Endothelial cell of umbilical vein (primary cell): ENCODE measurements around the gene JMJD8. TPM values are rescaled to one million over a fixed set of nuclear protein-coding genes. Genes with fewer than 3 reads are reported as not detected.

Experiments used
- BruUV-seq: library from RNA; stranded (reverse); fragments of 400-500 nt; replicated peaks from 2 replicates; lab custom pipeline; 2021; lab: Mats Ljungman, UMichigan
- CTCF ChIA-PET: fragments of 300-600, 350-600 bp; sonication (Branson Sonifier 250); formaldehyde crosslinking; loops from one replicate; lab custom pipeline; 2021; ENCODE audit warnings: antibody characterized with exemption, inconsistent platforms; lab: Charles Lee
- POLR2A ChIA-PET: fragments of 300-600, 350-600 bp; sonication (Branson Sonifier 250); formaldehyde crosslinking; loops from one replicate; lab custom pipeline; 2021; ENCODE audit warnings: antibody characterized with exemption, inconsistent platforms; lab: Charles Lee
- DNase-seq: peaks from one replicate; pipeline ENCODE4 v3.0.0-alpha.2; 2011; ENCODE audit warnings: low read depth, low spot score
- FAIRE-seq: peaks from 2 replicates; lab custom pipeline; 2011; peaks lifted over from hg19 to GRCh38; lab: Jason Lieb, UNC
- H2AFZ ChIP-seq: 2 replicates; pipeline ENCODE4 v1.6.0; 2012; ENCODE audit warnings: low read depth, low read length, control low read depth, inconsistent platforms
- H3K27ac ChIP-seq: 2 replicates; pipeline ENCODE4 v1.5.1; 2011; ENCODE audit warnings: low read depth, mild to moderate bottlenecking, control low read depth, low read length, moderate library complexity; ENCODE audit not compliant: insufficient read depth
- H3K27me3 ChIP-seq, 2 experiments: 2 replicates each; pipeline versions ENCODE4 v1.6.0 to v1.6.1; 2011; ENCODE audit warnings: low read length in 2 of 2, mixed read lengths in 1 of 2; ENCODE audit not compliant: control insufficient read depth in 2 of 2, insufficient read depth in 2 of 2
- H3K36me3 ChIP-seq, 2 experiments: 2 replicates in 1 of 2; 3 replicates in 1 of 2; pipeline ENCODE4 v1.5.1; 2011; ENCODE audit warnings: low read length in 2 of 2, mild to moderate bottlenecking in 1 of 2, moderate library complexity in 1 of 2; ENCODE audit not compliant: control insufficient read depth in 2 of 2, insufficient read depth in 2 of 2; ENCODE audit errors: extremely low read depth in 1 of 2
- H3K4me1 ChIP-seq: 3 replicates; pipeline ENCODE4 v1.5.1; 2011; ENCODE audit warnings: mild to moderate bottlenecking, low read length; ENCODE audit not compliant: control insufficient read depth, insufficient read depth; ENCODE audit errors: extremely low read depth
- H3K4me2 ChIP-seq: 2 replicates; pipeline ENCODE4 v1.6.1; 2011; ENCODE audit warnings: low read length, control low read depth, mixed read lengths; ENCODE audit not compliant: insufficient read depth
- H3K4me3 ChIP-seq, 3 experiments: fragments of 200-600 bp in 1 of 3; sonication (generic), shearing (Covaris generic) in 1 of 3; replicated peaks in 1 of 3; 2 replicates each; pipeline ENCODE4 v1.5.1; 2011 to 2016; ENCODE audit warnings: control low read depth in 3 of 3, low read length in 3 of 3, mild to moderate bottlenecking in 2 of 3, inconsistent platforms in 1 of 3, low read depth in 1 of 3, moderate library complexity in 1 of 3; ENCODE audit not compliant: insufficient read depth in 1 of 3
- H3K79me2 ChIP-seq: 2 replicates; pipeline ENCODE4 v1.6.0; 2012; ENCODE audit warnings: low read length, inconsistent platforms; ENCODE audit not compliant: control insufficient read depth, insufficient read depth
- H3K9ac ChIP-seq: replicated peaks from 2 replicates; pipeline ENCODE3; 2011; ENCODE audit warnings: low read length, control low read depth; ENCODE audit not compliant: insufficient read depth; ENCODE audit errors: extremely low read depth
- H3K9me1 ChIP-seq: replicated peaks from 3 replicates; pipeline ENCODE4 v1.6.0; 2011; ENCODE audit warnings: mild to moderate bottlenecking, low read length; ENCODE audit not compliant: control insufficient read depth, insufficient read depth; ENCODE audit errors: extremely low read depth
- H3K9me3 ChIP-seq: replicated peaks from 2 replicates; pipeline ENCODE4 v1.5.1; 2012; ENCODE audit warnings: low read length, inconsistent platforms; ENCODE audit not compliant: control insufficient read depth, insufficient read depth
- H4K20me1 ChIP-seq: replicated peaks from 2 replicates; pipeline ENCODE3; 2011; ENCODE audit warnings: mild to moderate bottlenecking, low read length; ENCODE audit not compliant: control insufficient read depth, insufficient read depth; ENCODE audit errors: extremely low read depth
- CTCF ChIP-seq, 2 donors: IDR thresholded peaks; 1 replicate in 1 of 2; 2 replicates in 1 of 2; pipeline ENCODE4 v1.5.1; 2011; ENCODE audit warnings: low read length in 2 of 2, mild to moderate bottlenecking in 2 of 2, moderate library complexity in 2 of 2, control low read depth in 1 of 2, inconsistent platforms in 1 of 2, low read depth in 1 of 2; ENCODE audit not compliant: insufficient read depth in 1 of 2; ENCODE audit errors: extremely low read depth in 1 of 2
- EZH2 ChIP-seq: IDR thresholded peaks from 2 replicates; pipeline ENCODE4 v1.6.1; 2012; ENCODE audit warnings: borderline replicate concordance, low read depth, mild to moderate bottlenecking, moderate library complexity, low read length, inconsistent platforms; ENCODE audit not compliant: severe bottlenecking
- FOS ChIP-seq: IDR thresholded peaks from 2 replicates; pipeline ENCODE4 v1.6.1; 2011; ENCODE audit warnings: mild to moderate bottlenecking, low read length, moderate library complexity, borderline replicate concordance; ENCODE audit not compliant: insufficient read depth
- GATA2 ChIP-seq: IDR thresholded peaks from 2 replicates; pipeline ENCODE4 v1.7.0; 2011; ENCODE audit warnings: low read depth, mild to moderate bottlenecking, moderate library complexity, mixed read lengths, low read length; ENCODE audit not compliant: insufficient read length, insufficient read depth
- JUN ChIP-seq: IDR thresholded peaks from 2 replicates; pipeline ENCODE4 v1.6.1; 2011; ENCODE audit warnings: borderline replicate concordance, low read depth; ENCODE audit not compliant: insufficient read length, insufficient read depth
- MAX ChIP-seq: IDR thresholded peaks from 2 replicates; pipeline ENCODE4 v1.6.1; 2011; ENCODE audit not compliant: insufficient read depth, insufficient read length
- MYC ChIP-seq: IDR thresholded peaks from one replicate; pipeline ENCODE4 v1.6.1; 2011; ENCODE audit warnings: mild to moderate bottlenecking, low read depth, low read length
- POLR2A ChIP-seq: IDR thresholded peaks from 2 replicates; pipeline ENCODE4 v1.6.1; 2012; ENCODE audit warnings: low read depth, mild to moderate bottlenecking, control low read depth, low read length
- POLR2AphosphoS5 ChIP-seq: IDR thresholded peaks from 2 replicates; pipeline ENCODE4 v1.6.1; 2012; ENCODE audit warnings: low read depth, mild to moderate bottlenecking, control low read depth, low read length, moderate library complexity; ENCODE audit not compliant: insufficient read depth
- dilution Hi-C: fragments of 300-500 bp; cut with MboI; formaldehyde crosslinking; loops from one replicate; pipeline ENCODE4 v1.15.0; 2019; ENCODE audit warnings: low sequenced_read_pairs; ENCODE audit not compliant: extremely low pct_ligation_motif_present
- intact Hi-C: fragments of 100-400 bp; cut with micrococcal nuclease; formaldehyde crosslinking; loops from one replicate; pipeline ENCODE4 v1.10.0; 2022
- polyA plus RNA-seq, 4 experiments: library from polyadenylated mRNA; depleted of rRNA in 3 of 4; stranded (reverse) in 3 of 4; unstranded in 1 of 4; fragments of >200 nt; gene quantifications; 2 replicates each; pipeline versions ENCODE4 v1.2.1 to v1.2.3, GENCODE V29; 2011 to 2012; ENCODE audit warnings: missing spikeins in 1 of 4
- total RNA-seq: library from RNA; stranded (reverse); gene quantifications from 2 replicates; pipeline ENCODE4 v1.2.3, GENCODE V29; 2021

JMJD8 gene
- total and polyA plus RNA-seq, 2 donors (not counting 3 experiments of a cell fraction or from before 2014, with no cell fraction given) = 55.1 to 102 TPM

- Histone ChIP-seq H3K9me3 (no peaks in the 10 kb centered on the region), H3K4me2 (no peak overlapping the region), H3K9me1 (no peaks in the 10 kb centered on the region), H3K36me3 (peaks cover 5 to 35% of the 10 kb centered on the region in 2 experiments), H3K79me2 (peaks cover 18% of the 10 kb centered on the region), H3K27ac (no peak overlapping the region), H4K20me1 (no peaks in the 10 kb centered on the region), H3K4me1 (no peaks in the 10 kb centered on the region), H2AFZ (no peak overlapping the region), H3K4me3 (no peak overlapping the region), H3K27me3 (no peaks in the 10 kb centered on the region), H3K9ac (no peak overlapping the region)
- CTCF ChIA-PET = interaction anchor here (0.8 kb wide), 1 partner anchor 92 kb away, joined by 3 read pairs; no protein-coding TSS in a partner anchor
- no peak for TF ChIP-seq EZH2
- no peak for TF ChIP-seq MYC
- TF ChIP-seq GATA2 = no peak
- no peak for TF ChIP-seq CTCF (IDR thresholded peaks at IDR 0.05; ENCODE audit: extremely low read depth in 1 of 2, insufficient read depth in 1 of 2, low read depth in 1 of 2, low read length in 2 of 2)
- no peak for TF ChIP-seq MAX
- TF ChIP-seq POLR2A = no peak
- TF ChIP-seq POLR2AphosphoS5 = no peak
- TF ChIP-seq JUN = no peak
- TF ChIP-seq FOS = no peak
- intact Hi-C loops = no loop called here
- FAIRE-seq (no peak), DNase-seq (no peak)
- dilution Hi-C loops = no loop called here
- POLR2A ChIA-PET = no interaction called here
- BruUV-seq = no TSS peak
Observed at GRCh38 chr16:670485-671352, 13.4 kb downstream of the JMJD8 start.
